NCI-H146 (cell line): ENCODE results near the gene SLC9A5.

ENCODE experiments used
- DNase-seq: peaks from one replicate; lab custom pipeline; 2025; lab: John Stamatoyannopoulos, UW

SLC9A5 gene

DNA sequence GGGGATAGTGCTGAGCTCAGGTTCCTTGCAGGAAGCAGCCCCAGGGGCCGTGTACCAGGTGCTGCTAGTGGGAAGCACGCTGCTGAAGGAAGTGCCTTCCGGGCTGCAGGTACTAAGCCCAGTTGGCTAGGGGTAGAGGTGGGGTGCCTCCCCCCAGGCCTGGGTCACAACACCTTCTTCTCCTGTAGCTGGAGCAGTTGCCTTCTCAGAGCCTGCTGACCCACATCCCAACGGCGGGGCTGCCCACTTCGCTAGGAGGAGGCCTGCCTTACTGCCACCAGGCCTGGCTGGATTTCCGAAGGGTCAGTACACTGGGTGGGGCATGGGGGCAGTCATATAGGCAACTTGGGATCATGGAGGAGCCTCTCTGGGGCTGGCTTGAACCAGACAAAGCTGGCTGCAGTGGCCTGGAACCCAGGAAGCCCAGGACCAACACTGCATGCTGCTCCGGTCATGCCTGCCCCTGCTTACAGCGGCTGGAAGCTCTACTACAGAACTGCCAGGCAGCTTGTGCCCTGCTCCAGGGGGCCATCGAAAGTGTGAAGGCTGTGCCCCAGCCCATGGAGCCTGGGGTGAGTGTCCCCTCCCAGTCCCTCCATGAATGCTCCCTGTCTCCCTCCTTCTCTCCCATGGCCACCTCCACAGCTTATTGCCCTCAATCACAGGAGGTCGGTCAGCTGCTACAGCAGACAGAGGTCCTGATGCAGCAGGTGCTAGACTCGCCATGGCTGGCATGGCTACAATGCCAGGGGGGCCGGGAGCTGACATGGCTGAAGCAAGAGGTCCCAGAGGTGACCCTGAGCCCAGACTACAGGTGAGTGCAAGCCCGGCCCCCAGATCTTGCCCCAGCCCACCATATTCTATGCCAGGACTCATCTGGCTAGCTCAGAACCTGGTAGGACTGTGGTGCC, 33.0 kb downstream of the SLC9A5 start:
- no peak for DNase-seq

GRCh38 chr16:67282447-67282805, 33.6 kb downstream of the SLC9A5 start:
- DNase-seq, result no peak

- no peak for DNase-seq
Measured at GRCh38 chr16:67283039-67283825, 34.5 kb downstream of the SLC9A5 start.

DNA sequence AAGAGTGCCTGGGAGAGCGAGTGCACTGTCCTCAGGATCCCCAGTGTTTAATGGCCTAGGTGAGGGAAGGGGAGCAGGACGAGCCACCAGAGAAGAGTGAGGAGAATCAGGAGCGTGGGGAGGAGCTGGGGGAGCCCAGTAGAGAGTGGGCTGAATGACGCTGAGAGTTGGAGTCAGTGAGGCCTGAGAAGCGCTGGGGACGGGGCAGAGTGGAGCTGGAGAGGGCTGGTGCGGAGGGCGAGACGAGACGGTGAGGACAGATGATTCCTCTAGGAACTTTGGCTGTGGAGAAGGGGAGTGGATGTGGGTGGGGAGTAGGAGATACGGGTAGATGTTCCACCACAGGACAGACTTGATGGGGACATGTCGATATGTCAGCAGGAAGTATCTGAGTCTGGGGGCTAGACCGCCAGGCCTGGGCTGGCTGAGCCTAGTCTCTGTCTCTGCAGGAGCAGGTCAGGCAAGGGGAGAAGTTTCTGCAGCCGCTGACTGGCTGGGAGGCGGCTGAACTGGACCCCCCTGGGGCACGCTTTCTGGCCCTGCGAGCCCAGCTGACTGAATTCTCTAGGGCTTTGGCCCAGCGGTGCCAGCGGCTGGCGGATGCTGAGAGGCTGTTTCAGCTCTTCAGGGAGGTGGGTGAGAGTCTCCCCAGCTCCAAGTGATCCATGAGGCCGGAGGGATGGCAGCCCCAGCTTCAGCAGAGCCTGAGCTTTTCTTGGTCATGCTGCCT, 35.2 kb downstream of the SLC9A5 start:
- no peak for DNase-seq

DNA sequence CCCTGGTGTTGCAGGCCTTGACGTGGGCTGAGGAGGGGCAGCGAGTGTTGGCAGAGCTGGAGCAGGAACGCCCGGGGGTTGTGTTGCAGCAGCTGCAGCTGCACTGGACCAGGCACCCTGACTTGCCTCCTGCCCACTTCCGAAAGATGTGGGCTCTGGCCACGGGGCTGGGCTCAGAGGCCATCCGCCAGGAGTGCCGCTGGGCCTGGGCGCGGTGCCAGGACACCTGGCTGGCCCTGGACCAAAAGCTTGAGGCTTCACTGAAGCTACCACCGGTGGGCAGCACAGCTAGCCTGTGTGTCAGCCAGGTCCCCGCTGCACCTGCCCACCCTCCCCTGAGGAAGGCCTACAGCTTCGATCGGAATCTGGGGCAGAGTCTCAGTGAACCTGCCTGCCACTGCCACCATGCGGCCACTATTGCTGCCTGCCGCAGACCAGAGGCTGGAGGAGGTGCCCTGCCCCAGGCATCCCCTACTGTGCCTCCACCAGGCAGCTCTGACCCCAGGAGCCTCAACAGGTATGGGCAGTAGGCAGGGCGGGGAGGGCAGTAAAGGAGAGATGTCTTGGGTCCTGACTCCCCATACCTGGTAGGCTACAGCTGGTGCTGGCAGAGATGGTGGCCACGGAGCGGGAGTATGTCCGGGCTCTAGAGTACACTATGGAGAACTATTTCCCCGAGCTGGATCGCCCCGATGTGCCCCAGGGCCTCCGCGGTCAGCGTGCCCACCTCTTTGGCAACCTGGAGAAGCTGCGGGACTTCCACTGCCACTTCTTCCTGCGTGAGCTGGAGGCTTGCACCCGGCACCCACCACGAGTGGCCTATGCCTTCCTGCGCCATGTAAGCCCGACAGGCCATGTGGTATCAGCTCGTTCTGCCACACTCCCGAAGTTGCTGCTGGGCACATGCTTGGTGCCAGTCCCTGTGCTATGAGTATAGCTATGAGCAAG, 36.2 kb downstream of the SLC9A5 start:
- DNase-seq, result peak; percentile 87

- DNase-seq, result no peak
Measured at GRCh38 chr16:67286441-67287235, 37.9 kb downstream of the SLC9A5 start.

- no peak for DNase-seq
Measured at GRCh38 chr16:67287960-67288359, 39.2 kb downstream of the SLC9A5 start.

DNA sequence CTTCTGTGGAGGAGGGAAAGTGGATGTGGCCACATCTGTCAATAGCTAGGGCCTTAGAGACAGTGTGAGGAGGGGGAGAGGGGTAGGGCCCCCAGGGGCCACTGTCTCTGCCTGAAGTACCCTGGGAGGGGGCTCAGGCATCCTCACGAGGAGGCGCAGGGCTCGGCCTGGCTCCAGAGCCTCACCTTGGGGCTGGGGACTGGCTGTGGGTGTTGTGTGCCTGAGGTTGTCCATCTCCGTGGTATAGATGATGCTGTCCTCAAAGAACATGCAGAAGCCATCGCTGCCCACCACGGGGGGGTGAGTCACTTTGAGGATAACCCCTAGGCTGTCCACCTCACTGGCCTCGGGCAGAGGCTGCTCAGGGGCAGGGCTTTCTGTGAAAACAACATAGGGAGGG, 42.7 kb downstream of the SLC9A5 start:
- no peak for DNase-seq

- no peak for DNase-seq
Measured at GRCh38 chr16:67294171-67294757, 45.5 kb downstream of the SLC9A5 start.

DNA sequence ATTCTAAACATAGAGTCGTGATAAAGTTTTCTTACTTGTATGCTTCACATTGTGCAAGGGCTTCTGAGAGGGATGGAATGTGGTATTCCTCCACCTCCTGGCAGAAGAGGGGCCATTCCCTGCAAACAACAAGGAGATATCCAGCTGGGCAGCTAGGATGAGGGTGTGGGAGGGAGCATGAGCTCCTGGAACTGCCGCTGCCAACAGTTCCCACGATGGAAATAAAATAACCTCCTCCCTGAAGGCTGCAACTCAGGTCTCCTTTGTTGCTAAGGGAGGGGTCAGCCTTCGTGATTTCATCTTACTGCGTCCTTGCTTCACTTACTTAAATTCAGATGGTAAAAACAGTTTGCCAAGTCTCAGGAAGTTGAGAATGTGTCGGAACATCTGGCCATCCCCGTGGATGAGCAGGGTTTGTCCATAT, 46.2 kb downstream of the SLC9A5 start:
- DNase-seq, result no peak

DNA sequence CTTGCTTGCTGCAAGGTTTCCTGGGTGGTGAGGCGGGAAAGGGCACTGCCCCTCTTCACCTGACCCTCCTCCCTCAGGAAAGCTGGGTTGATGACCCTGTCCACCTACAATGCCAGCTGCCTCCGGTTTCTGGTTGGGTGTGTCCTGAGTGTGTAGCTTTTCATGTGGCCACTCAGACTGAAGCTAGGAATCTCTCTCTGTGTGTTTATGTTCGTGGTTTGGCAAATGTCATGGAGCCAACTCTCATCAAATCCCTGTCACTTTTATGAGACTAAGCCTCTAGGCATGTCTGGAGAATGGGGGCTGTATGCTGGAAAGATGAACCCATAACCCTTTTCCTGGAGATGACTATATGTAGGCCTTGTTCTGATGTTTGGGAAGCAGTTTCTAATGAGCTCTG, 47.6 kb downstream of the SLC9A5 start:
- no peak for DNase-seq

GRCh38 chr16:67298277-67298676, 49.5 kb downstream of the SLC9A5 start:
- no peak for DNase-seq

DNA sequence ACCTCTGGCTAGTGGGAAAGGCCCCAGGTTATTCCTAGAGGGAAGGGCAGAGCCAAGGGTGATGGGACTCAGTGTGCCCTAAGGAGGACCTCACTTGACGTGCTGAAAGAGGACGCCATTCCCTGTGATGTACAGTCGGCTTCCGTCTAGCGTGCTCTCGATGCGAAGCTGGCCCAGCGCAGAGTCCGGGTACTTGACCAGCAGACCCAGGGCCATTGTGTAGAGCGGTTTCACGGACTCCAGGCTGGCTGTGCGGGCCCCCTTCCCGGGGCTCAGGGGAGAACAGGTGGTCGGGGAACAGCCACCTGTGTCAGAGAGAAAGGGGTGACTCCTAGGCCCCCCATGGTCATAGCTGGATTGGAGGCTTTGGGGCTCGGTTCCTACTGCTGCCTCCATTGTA, 50.5 kb downstream of the SLC9A5 start:
- DNase-seq, result no peak

GRCh38 chr16:67301080-67301782, 52.5 kb downstream of the SLC9A5 start:
- no peak for DNase-seq

GRCh38 chr16:67302076-67302475, 53.3 kb downstream of the SLC9A5 start:
- no peak for DNase-seq

DNA sequence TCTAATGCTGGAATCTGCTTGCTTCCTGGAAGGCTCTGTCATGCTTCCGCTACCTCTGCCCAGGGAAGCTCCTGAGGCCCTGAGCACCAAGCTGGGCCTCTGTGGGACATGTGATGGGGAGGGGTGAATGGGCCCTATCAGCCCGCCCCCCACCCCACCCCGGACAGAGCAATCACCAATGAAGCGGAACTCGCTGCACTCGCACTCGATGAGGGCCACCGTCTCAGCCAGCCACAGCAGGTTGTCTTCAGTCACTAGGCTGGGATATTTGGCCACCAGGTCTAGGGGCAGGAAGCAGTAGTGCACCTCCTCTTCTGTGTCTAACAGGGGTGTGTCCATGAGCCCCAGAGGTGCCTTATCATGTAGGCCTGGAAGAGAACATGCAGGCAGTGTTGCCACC, 54.2 kb downstream of the SLC9A5 start:
- no peak for DNase-seq

DNA sequence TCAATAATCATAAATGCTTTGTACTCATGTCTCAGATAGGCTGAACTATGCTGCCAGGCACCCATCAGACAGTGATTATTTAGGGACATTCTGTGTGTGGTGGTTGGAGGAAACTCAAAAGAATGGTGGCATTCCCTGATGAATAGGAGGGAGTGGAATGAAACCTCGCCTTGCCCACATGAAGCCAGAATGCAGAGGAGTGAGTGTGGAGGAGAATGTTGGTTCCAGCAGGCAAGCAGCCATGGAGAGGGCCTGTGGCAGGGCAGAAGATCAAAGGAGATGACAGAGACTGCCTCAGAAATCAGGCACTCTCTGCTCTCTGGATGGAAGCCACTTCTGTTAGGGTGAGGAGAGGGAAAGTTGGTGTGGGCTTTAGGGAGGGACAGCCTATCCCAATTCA, 55.2 kb downstream of the SLC9A5 start:
- DNase-seq, result no peak

DNA sequence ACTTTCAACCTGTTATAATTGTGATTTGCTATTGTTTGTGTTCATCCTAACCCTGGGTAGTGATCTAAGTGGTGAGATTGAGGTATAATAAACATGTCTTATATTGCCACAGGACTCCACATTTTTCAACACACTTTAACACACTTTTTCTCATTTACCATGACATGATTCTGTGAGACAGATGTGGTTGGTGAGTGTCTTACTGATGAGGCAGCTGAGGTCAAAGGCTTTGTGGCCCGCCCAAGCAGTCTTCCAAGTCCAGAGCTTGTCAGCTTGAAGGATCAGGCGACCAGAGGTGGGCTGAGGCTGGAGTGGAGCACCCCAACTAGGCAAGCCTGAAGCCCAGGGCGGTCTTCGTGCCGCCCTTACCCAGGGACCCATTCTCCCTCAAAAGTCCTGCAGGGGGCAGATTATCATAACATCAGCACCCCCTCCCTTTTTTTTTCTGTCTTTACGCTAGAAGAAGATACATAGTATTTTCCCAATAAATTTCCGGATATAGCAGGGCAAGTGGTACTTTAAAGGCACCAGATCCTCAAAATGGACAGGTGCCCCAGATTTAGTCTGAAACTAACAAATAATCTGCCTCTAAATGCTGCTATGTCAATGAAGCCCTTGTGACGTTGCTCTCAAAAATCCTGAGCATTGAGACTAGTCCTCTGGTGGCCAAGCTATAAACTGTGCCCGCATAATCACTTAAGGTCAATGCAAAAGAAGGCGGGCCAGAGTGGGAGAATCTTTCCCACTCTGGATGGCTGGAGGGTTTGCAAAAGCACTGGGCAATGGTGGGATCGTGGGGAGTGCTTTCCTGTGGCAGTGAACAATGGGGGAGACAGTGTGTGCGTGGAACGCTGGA, 56.7 kb downstream of the SLC9A5 start:
- no peak for DNase-seq

DNA sequence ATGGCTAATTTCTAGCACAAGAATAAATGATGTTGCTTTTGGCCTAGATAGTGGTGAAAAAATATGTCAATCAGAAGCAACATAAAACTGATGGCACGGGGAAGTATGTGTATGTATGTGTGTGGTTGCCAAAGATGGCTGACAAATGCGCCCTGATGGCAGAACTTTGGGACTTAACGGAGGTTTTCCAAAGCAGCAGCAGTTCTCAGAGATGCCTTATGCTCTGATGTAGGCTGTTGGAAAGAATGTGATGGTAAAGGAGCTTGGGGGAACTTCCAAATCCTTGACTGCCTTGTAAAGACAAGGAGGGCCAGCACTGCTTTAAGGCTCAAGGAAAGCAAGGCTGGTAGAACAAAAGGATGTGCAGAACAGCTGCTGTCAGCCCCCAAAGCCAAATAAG, 61.8 kb downstream of the SLC9A5 start:
- DNase-seq, result no peak
